ENCODE results near the gene NEK10.

The NEK10 gene

GRCh38 chr3:27114684-27115083 is 254.5 kb downstream of the NEK10 start:
- no peak for TF ChIP-seq CTCF (conservative IDR thresholded peaks at IDR 0.05; ENCODE audit: low read depth, low read length)
- Histone ChIP-seq H3K4me3 (IDR thresholded peaks at IDR 0.05; ENCODE audit: insufficient read depth, low read depth, low read length) (no peak overlapping the region), H3K79me2 (ENCODE audit: insufficient read depth, low read depth) (no peaks in the 10 kb centered on the region), H3K4me1 (ENCODE audit: low read depth, poor library complexity, severe bottlenecking) (no peaks in the 10 kb centered on the region), H2AFZ (ENCODE audit: low read depth) (no peak overlapping the region), H3K9ac (no peak overlapping the region), H4K20me1 (ENCODE audit: insufficient read depth) (no peaks in the 10 kb centered on the region), H3K27ac (no peak overlapping the region), H3K27me3 (ENCODE audit: insufficient read depth, low read depth) (no peaks in the 10 kb centered on the region), H3K4me2 (no peak overlapping the region), H3K36me3 (ENCODE audit: insufficient read depth) (no peaks in the 10 kb centered on the region)

GRCh38 chr3:27114129-27114528 is 255.1 kb downstream of the NEK10 start:
- no peaks in the 10 kb centered on the region for H3K4me1 ChIP-seq (ENCODE audit: low read depth, poor library complexity, severe bottlenecking)
- H3K4me2 ChIP-seq = no peak overlapping the region
- H3K4me3 ChIP-seq (IDR thresholded peaks at IDR 0.05; ENCODE audit: insufficient read depth, low read depth, low read length) = no peak overlapping the region
- no peaks in the 10 kb centered on the region for H3K79me2 ChIP-seq (ENCODE audit: insufficient read depth, low read depth)
- H3K27ac ChIP-seq = no peak overlapping the region
- H3K36me3 ChIP-seq (ENCODE audit: insufficient read depth) = no peaks in the 10 kb centered on the region
- no peaks in the 10 kb centered on the region for H4K20me1 ChIP-seq (ENCODE audit: insufficient read depth)
- no peak for TF ChIP-seq CTCF (conservative IDR thresholded peaks at IDR 0.05; ENCODE audit: low read depth, low read length)
- no peak overlapping the region for H2AFZ ChIP-seq (ENCODE audit: low read depth)
- H3K9ac ChIP-seq = no peak overlapping the region
- no peaks in the 10 kb centered on the region for H3K27me3 ChIP-seq (ENCODE audit: insufficient read depth, low read depth)

- Histone ChIP-seq H3K27ac (no peak overlapping the region), H3K79me2 (ENCODE audit: insufficient read depth, low read depth) (no peaks in the 10 kb centered on the region), H4K20me1 (ENCODE audit: insufficient read depth) (no peaks in the 10 kb centered on the region), H3K9ac (no peak overlapping the region), H3K4me1 (ENCODE audit: low read depth, poor library complexity, severe bottlenecking) (no peaks in the 10 kb centered on the region), H3K27me3 (ENCODE audit: insufficient read depth, low read depth) (no peaks in the 10 kb centered on the region), H3K4me2 (no peak overlapping the region), H2AFZ (ENCODE audit: low read depth) (no peak overlapping the region), H3K36me3 (ENCODE audit: insufficient read depth) (no peaks in the 10 kb centered on the region), H3K4me3 (IDR thresholded peaks at IDR 0.05; ENCODE audit: insufficient read depth, low read depth, low read length) (no peak overlapping the region)
- no peak for TF ChIP-seq CTCF (conservative IDR thresholded peaks at IDR 0.05; ENCODE audit: low read depth, low read length)
Observed at GRCh38 chr3:27110020-27110419, 259.2 kb downstream of the NEK10 start.

- no peak overlapping the region for H3K9ac ChIP-seq
- H2AFZ ChIP-seq (ENCODE audit: low read depth) = no peak overlapping the region
- no peaks in the 10 kb centered on the region for H3K79me2 ChIP-seq (ENCODE audit: insufficient read depth, low read depth)
- H3K4me2 ChIP-seq = no peak overlapping the region
- no peak overlapping the region for H3K27ac ChIP-seq
- H3K4me3 ChIP-seq (IDR thresholded peaks at IDR 0.05; ENCODE audit: insufficient read depth, low read depth, low read length) = no peak overlapping the region
- H4K20me1 ChIP-seq (ENCODE audit: insufficient read depth) = no peaks in the 10 kb centered on the region
- TF ChIP-seq CTCF (conservative IDR thresholded peaks at IDR 0.05; ENCODE audit: low read depth, low read length) = no peak
- no peaks in the 10 kb centered on the region for H3K36me3 ChIP-seq (ENCODE audit: insufficient read depth)
- no peaks in the 10 kb centered on the region for H3K4me1 ChIP-seq (ENCODE audit: low read depth, poor library complexity, severe bottlenecking)
- H3K27me3 ChIP-seq (ENCODE audit: insufficient read depth, low read depth) = no peaks in the 10 kb centered on the region
Observed at GRCh38 chr3:27108322-27108721, 260.9 kb downstream of the NEK10 start.

GRCh38 chr3:27105904-27106303 is 263.3 kb downstream of the NEK10 start:
- no peaks in the 10 kb centered on the region for H3K27me3 ChIP-seq (ENCODE audit: insufficient read depth, low read depth)
- H3K4me3 ChIP-seq (IDR thresholded peaks at IDR 0.05; ENCODE audit: insufficient read depth, low read depth, low read length) = no peak overlapping the region
- no peak for TF ChIP-seq CTCF (conservative IDR thresholded peaks at IDR 0.05; ENCODE audit: low read depth, low read length)
- H3K27ac ChIP-seq = no peak overlapping the region
- H3K79me2 ChIP-seq (ENCODE audit: insufficient read depth, low read depth) = no peaks in the 10 kb centered on the region
- no peaks in the 10 kb centered on the region for H3K4me1 ChIP-seq (ENCODE audit: low read depth, poor library complexity, severe bottlenecking)
- no peak overlapping the region for H2AFZ ChIP-seq (ENCODE audit: low read depth)
- no peak overlapping the region for H3K9ac ChIP-seq
- H3K4me2 ChIP-seq = no peak overlapping the region
- H4K20me1 ChIP-seq (ENCODE audit: insufficient read depth) = no peaks in the 10 kb centered on the region
- no peaks in the 10 kb centered on the region for H3K36me3 ChIP-seq (ENCODE audit: insufficient read depth)
